WI38 (cell line): ENCODE measurements around the gene KBTBD2.
"Not testable (repeated sequence)": the region's sequence is repeated elsewhere in the genome, so short reads cannot be mapped to it uniquely, and the experiment has no call there.

ENCODE experiments used
- H3K4me3 ChIP-seq: 2 replicates; pipeline ENCODE4 v1.5.1; 2011; ENCODE audit warnings: low read depth, mild to moderate bottlenecking, control low read depth, low read length
- TF ChIP-seq, protein P1 (sequence below): IDR thresholded peaks from 2 replicates; pipeline ENCODE4 v1.5.1; 2012; ENCODE audit warnings: low read depth, mild to moderate bottlenecking, control low read depth, low read length

Gene KBTBD2

GRCh38 chr7:32928785-32929298 is 37.3 kb upstream of the KBTBD2 start:
- TF ChIP-seq, protein P1, sequence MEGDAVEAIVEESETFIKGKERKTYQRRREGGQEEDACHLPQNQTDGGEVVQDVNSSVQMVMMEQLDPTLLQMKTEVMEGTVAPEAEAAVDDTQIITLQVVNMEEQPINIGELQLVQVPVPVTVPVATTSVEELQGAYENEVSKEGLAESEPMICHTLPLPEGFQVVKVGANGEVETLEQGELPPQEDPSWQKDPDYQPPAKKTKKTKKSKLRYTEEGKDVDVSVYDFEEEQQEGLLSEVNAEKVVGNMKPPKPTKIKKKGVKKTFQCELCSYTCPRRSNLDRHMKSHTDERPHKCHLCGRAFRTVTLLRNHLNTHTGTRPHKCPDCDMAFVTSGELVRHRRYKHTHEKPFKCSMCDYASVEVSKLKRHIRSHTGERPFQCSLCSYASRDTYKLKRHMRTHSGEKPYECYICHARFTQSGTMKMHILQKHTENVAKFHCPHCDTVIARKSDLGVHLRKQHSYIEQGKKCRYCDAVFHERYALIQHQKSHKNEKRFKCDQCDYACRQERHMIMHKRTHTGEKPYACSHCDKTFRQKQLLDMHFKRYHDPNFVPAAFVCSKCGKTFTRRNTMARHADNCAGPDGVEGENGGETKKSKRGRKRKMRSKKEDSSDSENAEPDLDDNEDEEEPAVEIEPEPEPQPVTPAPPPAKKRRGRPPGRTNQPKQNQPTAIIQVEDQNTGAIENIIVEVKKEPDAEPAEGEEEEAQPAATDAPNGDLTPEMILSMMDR, result no peak
- no peak overlapping the region for H3K4me3 ChIP-seq

- H3K4me3 ChIP-seq, result no peak overlapping the region
- TF ChIP-seq, protein P1, result no peak
Measured at GRCh38 chr7:32921896-32922295, 30.3 kb upstream of the KBTBD2 start.

DNA sequence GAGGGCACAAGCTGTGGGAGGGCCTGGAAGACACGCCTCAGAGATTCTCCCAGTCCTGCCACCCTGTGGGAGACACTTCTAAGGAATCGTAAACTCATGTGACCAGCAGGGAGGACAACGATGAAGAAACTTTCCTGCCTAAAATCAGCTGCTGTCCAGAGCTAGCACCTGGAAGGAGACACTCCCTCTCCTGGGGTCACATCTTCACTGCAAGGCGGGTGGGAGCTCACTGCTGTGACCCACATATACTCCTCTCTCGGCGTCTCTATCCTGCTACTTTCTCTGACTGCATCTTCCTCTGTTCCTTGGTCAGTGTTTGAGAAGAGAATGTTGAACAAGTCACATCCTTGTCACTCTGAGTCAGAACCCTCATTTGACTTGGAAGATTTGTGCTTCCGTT is 25.4 kb upstream of the KBTBD2 start:
- H3K4me3 ChIP-seq, result not testable (repeated sequence)

- TF ChIP-seq, protein P1, result no peak
- no peak overlapping the region for H3K4me3 ChIP-seq
Measured at GRCh38 chr7:32916006-32916405, 24.4 kb upstream of the KBTBD2 start.

DNA sequence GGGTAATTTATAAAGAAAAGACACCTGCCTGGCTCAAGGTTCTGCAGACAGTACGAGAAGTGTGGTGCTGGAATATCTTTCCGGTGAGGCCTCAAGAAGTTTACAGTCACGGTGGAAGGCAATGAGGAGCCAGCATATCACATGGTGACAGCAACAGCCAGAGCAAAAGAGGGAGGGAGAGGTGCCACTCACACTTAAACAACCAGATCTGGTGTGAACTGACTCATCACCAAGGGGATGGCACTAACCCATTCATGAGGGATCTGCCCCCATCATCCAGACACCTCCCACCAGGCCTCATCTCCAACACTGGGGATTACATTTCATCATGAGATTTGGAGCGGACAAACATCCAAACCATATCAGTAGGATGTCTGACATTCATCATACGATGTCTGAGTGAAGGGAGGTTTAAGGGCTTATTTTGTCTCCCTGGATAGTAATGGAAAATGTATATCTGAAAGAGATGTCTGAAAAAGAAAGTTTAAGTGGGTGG is 23.5 kb upstream of the KBTBD2 start:
- TF ChIP-seq, protein P1, result no peak
- H3K4me3 ChIP-seq, result no peak overlapping the region

GRCh38 chr7:32914184-32914583 is 22.6 kb upstream of the KBTBD2 start:
- H3K4me3 ChIP-seq, result no peak overlapping the region
- TF ChIP-seq, protein P1, result no peak

GRCh38 chr7:32910195-32910594 is 18.6 kb upstream of the KBTBD2 start:
- TF ChIP-seq, protein P1, result no peak
- no peak overlapping the region for H3K4me3 ChIP-seq

DNA sequence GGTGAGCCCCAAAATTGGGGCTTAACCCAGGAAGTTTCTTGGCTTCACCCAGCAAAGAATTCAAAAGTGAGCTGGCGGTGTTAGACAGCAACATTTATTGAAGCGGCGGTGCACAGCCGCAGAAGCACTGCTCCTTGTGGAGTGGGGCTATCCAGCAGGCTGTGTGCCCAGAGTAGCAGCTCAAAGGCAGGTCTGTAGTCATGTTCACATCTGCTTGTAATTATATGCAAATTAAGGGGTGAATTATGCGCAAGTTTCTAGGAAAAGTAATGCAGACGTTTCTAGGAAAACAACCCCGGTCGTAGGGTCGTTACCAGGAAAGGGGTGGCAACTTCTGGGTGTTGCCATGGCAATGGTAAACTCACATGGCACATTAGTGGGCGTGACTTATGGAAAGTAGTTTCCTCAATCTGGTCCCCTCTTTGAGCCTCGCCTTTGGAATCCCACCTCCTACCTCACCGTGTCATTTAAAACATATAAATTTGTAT is 13.7 kb upstream of the KBTBD2 start:
- H3K4me3 ChIP-seq, result no peak overlapping the region
- TF ChIP-seq, protein P1, result no peak
